AG04449 (cell line): Measurements from ENCODE around the gene CAPRIN2.

ENCODE experiments used
- CTCF ChIA-PET: fragments of 350-600 bp; formaldehyde crosslinking; extraction: SDS; loops from one replicate; lab custom pipeline; 2021; ENCODE audit warnings: antibody characterized with exemption; lab: Yijun Ruan, JAX
- POLR2A ChIA-PET: fragments of 400-600, 350-600 bp; formaldehyde crosslinking; extraction: SDS; loops from one replicate; lab custom pipeline; 2020; ENCODE audit warnings: antibody characterized with exemption, inconsistent platforms; lab: Yijun Ruan, JAX
- DNase-seq: peaks from one replicate; pipeline ENCODE4 v3.0.0-alpha.2; 2010; ENCODE audit warnings: low read depth, low spot score
- H3K4me3 ChIP-seq: 2 replicates; pipeline ENCODE4 v1.5.1; 2011; ENCODE audit warnings: low read depth, mild to moderate bottlenecking, control low read depth, low read length
- CTCF ChIP-seq: IDR thresholded peaks from one replicate; pipeline ENCODE4 v1.5.1; 2011; ENCODE audit warnings: mild to moderate bottlenecking, moderate library complexity, low read length, control low read depth, inconsistent platforms; ENCODE audit not compliant: insufficient read depth; ENCODE audit errors: missing control alignments

Gene CAPRIN2

GRCh38 chr12:30754750-30755394 lies at the start of gene CAPRIN2:
Gene CAPRIN2, minus strand, starts transcription at chr12:30754951. Its CDS starts 1,431 bp downstream, at chr12:30753520.
- ChIA-PET POLR2A (interaction anchor here (1.0 to 2.4 kb wide), 3 partner anchors 28 to 41 kb away, joined by 3 to 45 read pairs (median 8); no protein-coding TSS in a partner anchor), CTCF (interaction anchor here (1.0 to 2.9 kb wide), 11 partner anchors 10 to 518 kb away, joined by 3 to 23 read pairs (median 4); no protein-coding TSS in a partner anchor)
- peak; percentile 33 for DNase-seq
- peak within 1 kb of the TSS; percentile 77 for H3K4me3 ChIP-seq
- peak; percentile 57 for TF ChIP-seq CTCF

GRCh38 chr12:30797689-30798088 lies 42.9 kb upstream of the CAPRIN2 start:
- DNase-seq, result no peak
- TF ChIP-seq CTCF, result no peak
- no peak overlapping the region for H3K4me3 ChIP-seq
- ChIA-PET CTCF (interaction anchor here (4.8 kb wide), 1 partner anchor 10 kb away, joined by 24 read pairs; no protein-coding TSS in a partner anchor), POLR2A (no interaction called here)

GRCh38 chr12:30796891-30797371 lies 42.2 kb upstream of the CAPRIN2 start:
- no peak for DNase-seq
- H3K4me3 ChIP-seq, result peak overlapping the region; percentile 72
- ChIA-PET CTCF (interaction anchor here (0.9 to 4.8 kb wide), 4 partner anchors 10 to 102 kb away, joined by 4 to 24 read pairs (median 8); partner anchors contain the start of gene CAPRIN2), POLR2A (interaction anchor here (1.0 to 3.2 kb wide), 5 partner anchors 43 to 106 kb away, joined by 3 to 45 read pairs (median 6); partner anchors contain the start of genes CAPRIN2 and IPO8)
- TF ChIP-seq CTCF, result no peak

- DNase-seq, result no peak
- ChIA-PET POLR2A (interaction anchor here (0.7 to 3.2 kb wide), 7 partner anchors 19 to 105 kb away, joined by 3 to 45 read pairs (median 6); partner anchors contain the start of genes CAPRIN2 and IPO8), CTCF (interaction anchor here (0.7 to 4.8 kb wide), 5 partner anchors 11 to 102 kb away, joined by 3 to 24 read pairs (median 8); partner anchors contain the start of gene CAPRIN2)
- no peak for TF ChIP-seq CTCF
- H3K4me3 ChIP-seq, result peak overlapping the region; percentile 72
Observed at GRCh38 chr12:30796313-30796780, 41.6 kb upstream of the CAPRIN2 start.

- peak; percentile 20 for TF ChIP-seq CTCF
- no peak for DNase-seq
- ChIA-PET CTCF (interaction anchor here (0.7 to 4.8 kb wide), 5 partner anchors 12 to 101 kb away, joined by 3 to 24 read pairs (median 8); partner anchors contain the start of gene CAPRIN2), POLR2A (interaction anchor here (0.7 to 3.2 kb wide), 6 partner anchors 20 to 105 kb away, joined by 3 to 45 read pairs (median 7); partner anchors contain the start of genes CAPRIN2 and IPO8)
- peak overlapping the region; percentile 72 for H3K4me3 ChIP-seq
Observed at GRCh38 chr12:30795410-30796312, 40.9 kb upstream of the CAPRIN2 start.
